AG08396 (cell line): Measurements from ENCODE around the gene CFAP61.

Experiments
- DNase-seq: peaks from one replicate; pipeline ENCODE4 v3.0.0; 2012; ENCODE audit warnings: low spot score, mixed read lengths

Gene CFAP61

GRCh38 chr20:20274821-20275220 is 222.5 kb downstream of the CFAP61 start:
- no peak for DNase-seq

- no peak for DNase-seq
These were observed 223.3 kb downstream of the CFAP61 start for GRCh38 chr20:20275636-20276035.

GRCh38 chr20:20276811-20277530 is 224.6 kb downstream of the CFAP61 start:
- DNase-seq = no peak

- no peak for DNase-seq
These were observed 225.6 kb downstream of the CFAP61 start for GRCh38 chr20:20277894-20278335.

- DNase-seq = no peak
These were observed 233.7 kb downstream of the CFAP61 start for GRCh38 chr20:20286061-20286460.

GRCh38 chr20:20289331-20289730 is 237.0 kb downstream of the CFAP61 start:
- DNase-seq = no peak

- DNase-seq = no peak
These were observed 240.1 kb downstream of the CFAP61 start for GRCh38 chr20:20292472-20292871.

GRCh38 chr20:20293141-20293540 is 240.8 kb downstream of the CFAP61 start:
- DNase-seq = no peak

- no peak for DNase-seq
These were observed 241.5 kb downstream of the CFAP61 start for GRCh38 chr20:20293691-20294385.

- DNase-seq = no peak
These were observed 243.5 kb downstream of the CFAP61 start for GRCh38 chr20:20295621-20296498.

GRCh38 chr20:20297181-20297580 is 244.8 kb downstream of the CFAP61 start:
- no peak for DNase-seq

- DNase-seq = no peak
These were observed 245.4 kb downstream of the CFAP61 start for GRCh38 chr20:20297752-20298151.

GRCh38 chr20:20299904-20300303 is 247.6 kb downstream of the CFAP61 start:
- DNase-seq = no peak

- no peak for DNase-seq
These were observed 251.0 kb downstream of the CFAP61 start for GRCh38 chr20:20303320-20303719.

- DNase-seq = no peak
These were observed 251.4 kb downstream of the CFAP61 start for GRCh38 chr20:20303742-20304141.

- DNase-seq = no peak
These were observed 252.6 kb downstream of the CFAP61 start for GRCh38 chr20:20304942-20305341.

- no peak for DNase-seq
These were observed 260.2 kb downstream of the CFAP61 start for GRCh38 chr20:20312562-20312961.

GRCh38 chr20:20317195-20317594 is 264.9 kb downstream of the CFAP61 start:
- DNase-seq = no peak

- no peak for DNase-seq
These were observed 265.5 kb downstream of the CFAP61 start for GRCh38 chr20:20317621-20318364.

GRCh38 chr20:20318365-20319161 is 266.2 kb downstream of the CFAP61 start:
- DNase-seq = no peak

GRCh38 chr20:20321134-20321533 is 268.8 kb downstream of the CFAP61 start:
- DNase-seq = no peak
